ENCODE measurements around the gene IFNL2.

DNA sequence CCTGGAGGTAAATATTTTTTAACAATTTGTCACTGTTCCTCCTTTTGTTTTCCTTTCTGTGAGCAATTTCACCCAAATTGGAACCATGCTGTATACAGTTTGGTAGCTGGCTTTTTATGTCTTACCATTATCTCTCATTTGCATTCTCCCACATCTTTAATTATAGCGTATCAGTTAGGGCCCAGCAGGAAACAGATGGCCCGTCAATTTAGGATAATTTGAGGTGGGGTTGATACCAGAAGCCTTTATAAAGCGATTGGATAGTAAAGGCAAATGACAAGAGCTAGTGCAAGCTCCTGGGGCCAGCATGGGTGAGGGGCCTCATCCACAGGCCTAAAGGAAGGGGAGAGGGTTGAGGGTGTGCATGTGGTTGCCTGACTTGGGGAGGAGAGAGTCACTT is 15.7 kb upstream of the IFNL2 start:
- no peak for TF ChIP-seq EZH2 (IDR thresholded peaks at IDR 0.05)
- TF ChIP-seq POLR2AphosphoS5 (IDR thresholded peaks at IDR 0.05; ENCODE audit: borderline replicate concordance, low read depth, low read length) = no peak
- no peak for TF ChIP-seq FOXP2 (optimal IDR thresholded peaks at IDR 0.05; ENCODE audit: control extremely low read depth, extremely low read length, insufficient read depth)
